NOMO-1 treated with DMSO at 0.1 percent for 48 hours (cell line): Measurements from ENCODE around the gene SHD.
"Not testable (repeated sequence)": the region's sequence is repeated elsewhere in the genome, so short reads cannot be mapped to it uniquely, and the experiment has no call there.

Experiments used
- DNase-seq: peaks from one replicate; lab custom pipeline; 2025; ENCODE audit not compliant: unreplicated experiment; lab: John Stamatoyannopoulos, UW

SHD gene

GRCh38 chr19:4266253-4267000, 12.6 kb upstream of the SHD start:
- peak; percentile 8 for DNase-seq

- peak; percentile 21 for DNase-seq
These were observed 11.8 kb upstream of the SHD start for GRCh38 chr19:4267101-4267900.

GRCh38 chr19:4267901-4268815, 10.9 kb upstream of the SHD start:
- no peak for DNase-seq

DNA sequence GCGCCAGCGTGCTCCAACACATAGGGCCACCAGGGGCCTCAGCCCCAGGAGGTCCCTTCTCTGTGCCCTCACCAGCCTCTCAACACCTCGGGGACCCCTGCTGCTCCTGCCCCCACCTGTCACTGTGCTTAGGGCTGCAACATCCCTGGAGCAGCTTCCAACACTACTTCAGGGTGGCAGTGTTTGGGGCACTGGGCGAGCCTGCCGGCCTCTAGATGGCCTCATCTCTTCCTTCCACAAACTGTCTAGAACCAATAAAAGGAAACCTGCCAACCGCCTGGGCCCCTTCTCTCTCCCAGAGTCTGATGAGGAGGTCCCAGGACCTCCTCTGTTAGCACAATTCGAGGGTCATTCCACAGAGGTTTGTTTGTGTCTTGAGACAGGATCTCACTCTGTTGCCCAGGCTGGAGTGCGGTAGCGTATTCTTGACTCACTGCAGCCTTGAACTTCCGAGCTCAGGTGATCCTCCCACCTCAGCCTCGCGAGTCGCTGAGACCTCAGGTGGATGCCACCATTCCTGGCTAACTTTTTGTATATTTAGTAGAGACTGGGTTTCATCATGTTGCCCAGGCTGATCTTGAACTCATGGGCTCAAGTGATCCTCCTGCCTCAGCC, 10.1 kb upstream of the SHD start:
- no peak for DNase-seq

GRCh38 chr19:4272894-4273293, 6.2 kb upstream of the SHD start:
- no peak for DNase-seq

DNA sequence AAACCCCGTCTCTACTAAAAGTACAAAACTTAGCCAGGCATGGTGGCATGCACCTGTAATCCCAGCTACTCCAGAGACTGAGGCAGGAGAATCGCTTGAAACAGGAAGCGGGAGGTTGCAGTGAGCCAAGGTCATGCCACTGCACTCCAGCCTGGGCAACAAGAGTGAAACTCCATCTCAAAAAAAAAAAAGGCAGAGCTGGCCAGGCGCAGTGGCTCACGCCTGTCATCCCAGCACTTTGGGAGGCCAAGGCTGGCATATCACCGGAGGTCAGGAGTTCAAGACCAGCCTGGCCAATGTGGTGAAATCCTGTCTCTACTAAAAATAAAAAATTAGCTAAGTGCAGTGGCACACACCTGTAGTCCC, 4.8 kb upstream of the SHD start:
- not testable (repeated sequence) for DNase-seq

DNA sequence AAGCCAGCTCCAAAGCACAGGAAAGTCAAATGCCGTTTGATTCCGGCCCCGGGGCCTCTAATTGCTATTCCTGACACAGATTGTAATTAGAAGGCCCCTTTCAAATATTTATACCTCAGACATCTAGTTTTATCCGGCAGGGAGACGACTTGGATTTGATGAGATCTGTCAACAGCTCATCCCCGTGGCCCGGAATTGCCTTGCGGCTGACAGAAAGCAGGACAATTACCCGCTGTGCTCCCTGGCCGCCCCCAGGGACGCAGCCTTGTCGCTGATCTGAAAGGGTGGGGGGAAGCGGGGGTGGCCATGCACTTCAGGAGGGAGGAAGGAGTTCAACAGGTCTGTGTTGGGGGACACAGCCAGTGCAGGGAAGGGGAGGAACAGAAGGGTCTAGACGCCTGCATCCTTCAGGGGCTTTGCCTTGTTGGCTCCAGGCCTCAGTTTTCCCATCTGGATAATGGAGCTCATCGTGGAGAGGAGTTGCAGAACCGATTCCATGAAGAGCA, 1.8 kb upstream of the SHD start:
- DNase-seq: no peak

DNA sequence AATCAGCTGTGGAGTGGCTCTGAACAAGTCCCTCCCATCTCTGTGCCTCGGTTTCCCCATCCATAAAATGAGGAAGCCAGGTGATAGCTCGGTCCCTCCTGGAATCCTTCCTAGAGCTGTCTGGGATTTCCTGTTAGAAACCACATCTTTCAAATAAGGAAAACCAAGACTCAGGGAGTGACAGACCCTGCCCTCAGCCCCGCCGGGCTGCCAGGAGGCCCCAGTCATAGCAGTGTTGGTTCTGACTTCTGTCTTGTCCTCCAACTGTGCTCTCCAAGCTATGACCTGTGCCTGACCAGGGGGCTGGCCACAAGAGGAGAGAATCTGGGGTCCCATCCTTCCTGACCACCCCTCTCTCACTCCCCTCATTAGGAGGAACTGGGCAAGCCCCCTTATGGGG, 1.1 kb upstream of the SHD start:
- DNase-seq: no peak

- no peak for DNase-seq
These were observed 132 bp downstream of the SHD start for GRCh38 chr19:4279267-4279529.

DNA sequence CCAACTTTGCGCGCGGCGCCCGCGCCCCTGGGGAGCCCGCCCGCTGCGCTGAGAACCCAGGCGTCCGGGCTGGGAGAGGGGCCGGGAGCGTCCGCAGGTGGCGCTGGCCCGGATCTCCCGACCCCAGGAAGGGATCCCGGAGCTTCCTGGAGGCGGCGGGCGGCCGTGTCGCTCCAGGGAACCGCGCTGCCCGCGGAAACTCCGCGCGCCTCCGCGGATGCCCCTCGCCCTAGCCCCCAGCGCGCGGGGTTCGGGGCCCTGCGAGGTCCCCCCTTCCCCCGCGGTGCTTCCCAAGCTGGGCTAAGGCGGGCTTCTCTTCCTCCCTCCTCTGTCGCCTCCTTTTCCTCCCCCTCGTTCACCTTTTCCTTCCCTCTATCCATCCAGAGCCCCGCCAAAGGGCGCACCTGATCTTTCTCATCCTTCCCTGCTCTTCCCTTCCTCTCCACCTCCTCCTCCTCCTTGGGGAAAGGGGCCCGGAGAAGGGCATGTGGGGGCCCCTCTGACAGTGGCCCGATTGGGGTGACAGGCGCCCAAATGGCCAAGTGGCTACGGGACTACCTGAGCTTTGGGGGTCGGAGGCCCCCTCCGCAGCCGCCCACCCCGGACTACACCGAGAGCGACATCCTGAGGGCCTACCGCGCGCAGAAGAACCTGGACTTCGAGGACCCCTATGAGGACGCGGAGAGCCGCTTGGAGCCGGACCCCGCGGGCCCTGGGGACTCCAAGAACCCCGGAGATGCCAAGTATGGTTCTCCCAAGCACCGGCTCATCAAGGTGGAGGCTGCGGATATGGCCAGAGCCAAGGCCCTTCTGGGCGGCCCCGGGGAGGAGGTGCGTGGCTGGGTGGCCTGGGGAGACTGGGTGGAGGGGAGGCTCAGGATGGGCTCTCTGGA, 710 bp downstream of the SHD start:
- DNase-seq: peak; percentile 7

- DNase-seq: no peak
These were observed 5.3 kb downstream of the SHD start for GRCh38 chr19:4284176-4284958.

DNA sequence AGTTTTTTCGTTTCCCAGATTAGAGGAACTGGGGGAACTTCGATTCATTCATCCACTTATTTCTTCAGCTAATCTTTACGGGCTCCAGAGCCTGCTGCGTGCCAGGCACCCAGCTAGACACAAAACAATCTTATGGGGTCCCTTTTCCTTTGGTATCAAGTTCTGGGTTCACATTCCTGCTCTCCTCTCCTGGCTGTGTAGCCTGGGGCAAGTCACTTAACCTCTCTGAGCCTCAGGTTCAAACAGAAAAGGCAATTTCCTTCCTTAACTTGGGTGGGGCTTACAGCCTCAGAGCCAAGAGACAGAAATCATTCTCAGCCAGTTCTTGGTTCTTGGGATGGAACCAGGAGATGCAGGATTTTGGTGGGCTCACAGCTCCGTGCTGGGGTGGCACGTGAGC, 5.9 kb downstream of the SHD start:
- DNase-seq: no peak

GRCh38 chr19:4286141-4286540, 7.1 kb downstream of the SHD start:
- not testable (repeated sequence) for DNase-seq

DNA sequence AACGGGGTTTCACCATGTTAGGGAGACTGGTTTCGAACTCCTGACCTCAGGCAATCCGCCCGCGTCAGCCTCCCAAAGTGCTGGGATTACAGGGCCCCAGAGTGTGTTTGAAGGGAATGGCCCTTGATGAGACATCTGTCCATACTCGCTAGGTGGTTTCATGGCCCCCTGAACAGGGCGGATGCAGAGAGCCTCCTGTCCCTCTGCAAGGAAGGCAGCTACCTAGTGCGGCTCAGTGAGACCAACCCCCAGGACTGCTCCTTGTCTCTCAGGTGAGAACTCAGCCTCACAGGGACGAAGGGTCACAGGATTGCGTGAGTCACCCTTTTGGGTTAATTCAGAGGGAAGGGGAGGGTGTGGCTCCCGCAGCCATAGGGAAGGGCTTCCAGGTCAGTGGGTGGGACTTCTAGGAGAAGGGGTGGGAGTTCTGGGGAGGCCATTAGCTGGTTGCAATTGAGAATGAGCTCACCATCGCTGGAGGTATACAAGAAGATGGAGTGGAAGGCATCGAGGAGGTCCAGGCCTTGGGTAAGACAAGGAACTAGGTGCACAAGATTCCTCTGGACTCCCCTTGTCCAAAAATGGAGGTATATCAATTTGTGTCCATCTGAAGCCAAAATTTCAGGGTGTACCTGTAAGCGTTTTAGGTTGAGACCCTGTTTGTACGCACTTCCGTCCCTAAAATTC, 9.2 kb downstream of the SHD start:
- DNase-seq: no peak

- no peak for DNase-seq
These were observed 12.2 kb downstream of the SHD start for GRCh38 chr19:4291184-4291732.

GRCh38 chr19:4292515-4292914, 13.4 kb downstream of the SHD start:
- no peak for DNase-seq

- no peak for DNase-seq
These were observed 15.3 kb downstream of the SHD start for GRCh38 chr19:4294389-4294788.

DNA sequence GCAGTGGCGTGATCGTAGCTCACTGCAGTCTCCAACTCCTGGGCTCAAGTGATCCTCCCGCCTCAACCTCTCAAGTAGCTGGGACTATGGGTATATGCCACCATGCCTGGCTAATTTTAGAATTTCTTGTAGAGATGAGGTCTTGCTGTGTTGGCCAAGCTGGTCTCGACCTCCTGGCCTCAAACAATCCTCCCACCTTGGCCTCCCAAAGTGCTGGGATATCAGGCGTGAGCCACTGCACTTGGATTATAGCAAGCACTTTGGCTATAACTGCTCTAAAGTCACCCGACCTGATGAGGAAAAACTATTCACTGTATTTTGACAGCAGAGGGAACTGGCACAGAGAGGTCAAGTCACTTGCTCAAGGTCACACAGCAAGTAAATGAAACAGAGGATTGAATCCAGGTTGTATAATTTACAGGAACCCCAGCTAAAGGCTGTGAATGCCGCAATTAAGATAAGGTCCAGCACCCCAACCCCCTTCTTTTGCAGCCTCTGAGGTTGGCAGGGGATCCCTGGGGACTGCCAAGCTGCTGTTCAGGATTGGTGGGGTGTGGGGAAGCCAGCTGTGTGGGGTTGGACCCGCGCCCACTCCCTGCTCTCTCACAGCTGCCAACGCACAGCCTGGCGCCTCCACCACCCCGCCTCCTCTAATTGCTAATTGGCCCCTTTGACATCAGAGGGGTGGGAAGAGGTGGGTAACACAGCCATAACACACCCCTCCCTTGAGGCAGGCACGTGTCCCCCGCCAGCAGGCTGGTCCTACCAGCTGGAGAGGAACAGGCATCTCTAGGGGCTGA, 17.1 kb downstream of the SHD start:
- DNase-seq: no peak
